Measurements from ENCODE around the gene SLC66A3.

SLC66A3 gene

DNA sequence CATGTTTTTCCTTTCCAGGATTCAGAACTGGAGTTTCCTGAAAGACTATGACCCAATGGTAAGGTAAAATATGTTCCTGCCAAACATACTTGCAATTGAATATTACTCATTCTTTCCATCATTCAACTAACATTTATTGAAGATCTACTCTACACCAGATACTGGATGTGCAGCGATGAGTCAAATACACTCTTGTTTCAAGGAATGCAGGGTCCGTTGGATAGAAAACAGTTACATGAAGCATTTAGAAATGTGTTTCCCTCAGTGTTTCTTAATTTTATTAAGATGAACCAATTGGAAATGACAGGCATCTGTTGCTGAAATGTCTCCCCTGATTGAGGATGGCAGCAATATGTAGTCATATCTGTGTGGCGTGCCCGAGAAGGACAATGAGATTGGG is 14.8 kb upstream of the SLC66A3 start:
- no peak for DNase-seq

DNA sequence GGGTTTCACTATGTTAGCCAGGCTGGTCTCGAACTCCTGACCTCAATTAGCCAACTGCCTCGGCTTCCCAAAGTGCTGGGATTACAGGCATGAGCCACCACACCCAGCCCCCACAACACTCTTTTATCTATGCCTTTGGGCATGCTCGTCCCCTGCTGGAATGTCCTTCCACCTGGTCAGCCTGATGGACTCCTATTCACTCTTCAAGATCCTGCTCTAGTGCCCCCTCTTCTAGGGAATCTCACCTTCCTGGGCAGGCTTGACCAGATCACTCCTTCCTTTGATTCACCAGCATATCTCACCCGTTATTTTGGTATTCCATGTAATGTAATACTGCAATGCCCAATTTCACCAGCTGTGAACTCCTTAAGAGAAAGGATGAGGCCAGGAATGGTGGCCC is 13.9 kb upstream of the SLC66A3 start:
- no peak for DNase-seq

DNA sequence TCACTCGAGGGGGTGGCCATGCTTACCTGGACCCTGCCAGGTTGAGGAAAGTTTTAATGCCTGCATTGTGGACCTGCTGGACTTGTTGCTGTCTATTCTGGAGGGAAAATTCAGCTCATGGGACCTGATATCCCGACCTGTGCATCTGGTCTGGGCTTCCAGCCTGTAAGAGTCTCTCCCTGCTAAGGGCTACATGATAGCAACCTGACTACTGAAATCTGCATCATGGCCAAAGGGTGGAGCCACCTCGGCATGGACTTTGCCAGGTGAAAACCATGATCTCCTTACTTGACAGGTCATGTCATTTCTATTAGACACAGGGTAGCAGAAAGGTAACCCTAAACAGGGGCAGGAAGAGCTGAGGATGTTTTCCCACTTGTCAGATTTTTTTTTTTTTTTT is 12.9 kb upstream of the SLC66A3 start:
- DNase-seq, result no peak

DNA sequence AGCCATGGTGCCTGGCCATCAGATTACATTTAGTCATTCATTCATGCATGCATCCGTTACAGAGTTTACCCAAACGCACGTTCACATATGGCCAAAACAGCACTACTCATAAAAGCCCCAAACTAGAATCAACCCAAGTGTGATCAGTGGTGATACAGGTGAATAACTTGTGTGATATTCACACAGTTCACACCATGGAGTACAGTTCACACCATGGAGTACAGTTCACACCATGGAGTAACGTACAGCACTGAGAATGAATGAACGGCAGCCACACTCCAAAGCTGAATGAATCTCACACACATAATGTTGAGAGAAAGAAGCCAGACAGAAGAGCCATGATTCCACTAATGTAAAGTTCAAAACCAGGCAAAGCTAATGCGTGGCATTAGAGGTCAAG is 12.3 kb upstream of the SLC66A3 start:
- DNase-seq, result no peak

DNA sequence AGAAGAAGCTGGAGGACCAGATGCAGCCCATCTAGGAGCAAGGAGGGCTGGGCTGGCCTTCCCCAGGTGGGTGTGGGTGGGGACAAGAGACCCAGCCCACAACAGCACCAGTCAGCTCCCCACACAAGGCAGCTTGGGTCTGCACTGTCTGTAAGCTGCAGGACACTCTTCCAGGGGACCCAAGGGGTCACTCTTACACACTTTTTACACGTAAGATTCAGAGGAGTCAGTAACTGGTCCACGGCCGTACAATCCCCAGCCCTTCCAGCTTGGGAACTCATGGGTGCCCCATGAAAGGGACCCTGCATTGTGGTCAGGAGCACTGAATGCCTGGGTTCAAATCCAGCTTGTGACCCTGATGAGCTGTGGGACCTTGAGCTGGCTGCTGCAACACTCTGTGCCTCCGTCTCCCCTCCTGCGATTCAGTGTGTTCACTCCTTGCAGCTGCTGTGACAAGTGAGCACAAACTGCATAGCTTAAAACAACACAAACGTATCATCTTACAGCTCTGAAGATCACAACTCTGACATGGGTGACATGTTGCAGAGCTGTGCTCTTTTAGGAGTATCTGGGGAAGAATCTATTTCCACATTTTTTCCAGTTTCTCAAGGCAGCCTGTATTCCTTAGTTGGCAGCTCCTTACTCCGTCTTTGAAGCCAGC is 11.1 kb upstream of the SLC66A3 start:
- no peak for DNase-seq

DNA sequence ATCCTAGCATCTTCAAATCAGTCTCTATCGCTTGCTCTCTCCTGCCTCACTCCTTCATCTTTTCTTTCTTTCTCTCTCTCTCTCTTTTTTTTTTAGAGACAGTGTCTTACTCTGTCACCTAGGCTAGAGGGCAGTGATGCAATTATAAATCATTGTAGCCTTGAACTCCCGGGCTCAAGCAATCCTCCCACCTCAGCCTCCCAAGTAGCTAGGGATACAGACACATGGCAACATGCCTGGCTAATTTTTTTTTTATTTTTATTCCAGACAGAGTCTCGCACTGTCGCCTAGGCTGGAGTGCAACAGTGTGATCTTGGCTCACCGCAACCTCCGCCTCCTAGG is 10.6 kb upstream of the SLC66A3 start:
- no peak for DNase-seq

DNA sequence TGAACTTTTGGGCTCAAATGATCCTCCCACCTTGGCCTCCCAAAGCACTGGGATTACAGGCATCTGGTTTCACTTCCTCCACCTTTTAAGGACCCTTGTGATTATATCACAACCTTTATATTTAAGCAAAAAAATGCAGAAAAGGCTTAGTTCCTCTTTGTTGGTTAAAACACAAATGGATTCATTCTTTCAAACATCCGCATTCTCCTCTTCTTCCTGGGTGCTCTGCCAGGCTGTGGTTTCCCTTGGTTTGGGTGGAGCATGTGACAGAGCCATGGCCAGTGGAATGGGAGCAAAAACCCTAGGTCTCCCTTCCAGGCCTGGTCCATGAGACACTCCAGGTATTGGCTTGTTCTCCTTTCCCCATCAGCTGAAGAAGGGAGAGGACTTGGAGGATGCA is 9.9 kb upstream of the SLC66A3 start:
- no peak for DNase-seq

DNA sequence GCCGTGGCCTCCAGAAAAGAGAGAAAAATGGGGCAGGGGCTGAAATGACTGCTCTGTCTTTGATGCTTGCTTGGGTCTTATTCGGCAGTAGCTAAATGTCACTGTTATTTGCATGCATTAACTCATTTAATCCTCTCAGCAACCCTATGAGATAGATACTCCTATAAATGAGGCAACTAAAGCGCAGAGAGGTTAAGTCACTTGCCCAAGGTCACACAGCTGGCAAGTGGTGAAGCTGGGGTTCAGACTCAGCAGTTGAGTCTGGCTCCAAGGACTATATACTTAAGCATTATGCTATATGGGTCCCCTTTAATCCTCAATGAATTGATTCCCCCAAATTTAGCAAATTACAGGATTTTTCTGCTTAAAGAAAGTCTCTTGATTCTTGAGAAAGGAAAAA is 9.2 kb upstream of the SLC66A3 start:
- DNase-seq, result no peak

DNA sequence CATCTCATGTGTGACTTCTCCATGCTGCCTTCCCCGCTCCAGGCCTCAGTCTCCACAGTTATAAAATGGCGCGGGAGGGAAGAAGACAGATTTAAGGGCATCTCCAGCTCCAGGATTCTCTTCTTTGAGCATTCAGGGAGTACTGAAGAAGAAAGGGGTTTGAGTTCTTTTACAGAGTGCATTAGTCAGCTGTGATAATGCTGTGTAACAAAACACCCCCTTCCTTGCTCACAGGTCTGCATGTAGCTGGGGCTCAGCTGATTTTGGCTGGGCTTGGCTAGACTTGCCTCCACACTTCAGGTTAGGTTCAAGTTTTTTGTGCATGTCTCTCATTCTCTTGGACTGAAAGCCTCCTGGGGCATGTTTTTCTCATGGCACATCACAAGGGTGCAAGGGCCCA is 8.0 kb upstream of the SLC66A3 start:
- no peak for DNase-seq

DNA sequence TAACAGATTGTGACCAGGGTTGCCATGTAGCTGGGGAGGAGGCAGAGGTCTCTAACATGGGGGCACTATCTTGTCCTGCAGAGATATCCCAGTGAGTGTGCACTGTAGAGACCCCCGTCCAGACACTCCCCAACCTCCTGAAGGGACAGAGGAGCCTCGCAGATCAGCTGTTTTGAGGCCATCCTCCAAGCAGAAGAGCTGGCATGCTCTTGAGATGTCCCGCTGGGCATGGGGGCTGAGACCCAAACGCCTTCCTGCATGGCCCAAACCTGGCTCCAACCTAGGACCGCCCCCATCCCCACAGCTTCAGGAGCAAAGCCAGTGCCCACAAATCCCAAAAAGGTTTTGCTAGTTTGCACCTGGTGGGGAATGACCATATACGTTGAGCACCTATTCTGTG is 2.7 kb upstream of the SLC66A3 start:
- DNase-seq, result no peak

DNA sequence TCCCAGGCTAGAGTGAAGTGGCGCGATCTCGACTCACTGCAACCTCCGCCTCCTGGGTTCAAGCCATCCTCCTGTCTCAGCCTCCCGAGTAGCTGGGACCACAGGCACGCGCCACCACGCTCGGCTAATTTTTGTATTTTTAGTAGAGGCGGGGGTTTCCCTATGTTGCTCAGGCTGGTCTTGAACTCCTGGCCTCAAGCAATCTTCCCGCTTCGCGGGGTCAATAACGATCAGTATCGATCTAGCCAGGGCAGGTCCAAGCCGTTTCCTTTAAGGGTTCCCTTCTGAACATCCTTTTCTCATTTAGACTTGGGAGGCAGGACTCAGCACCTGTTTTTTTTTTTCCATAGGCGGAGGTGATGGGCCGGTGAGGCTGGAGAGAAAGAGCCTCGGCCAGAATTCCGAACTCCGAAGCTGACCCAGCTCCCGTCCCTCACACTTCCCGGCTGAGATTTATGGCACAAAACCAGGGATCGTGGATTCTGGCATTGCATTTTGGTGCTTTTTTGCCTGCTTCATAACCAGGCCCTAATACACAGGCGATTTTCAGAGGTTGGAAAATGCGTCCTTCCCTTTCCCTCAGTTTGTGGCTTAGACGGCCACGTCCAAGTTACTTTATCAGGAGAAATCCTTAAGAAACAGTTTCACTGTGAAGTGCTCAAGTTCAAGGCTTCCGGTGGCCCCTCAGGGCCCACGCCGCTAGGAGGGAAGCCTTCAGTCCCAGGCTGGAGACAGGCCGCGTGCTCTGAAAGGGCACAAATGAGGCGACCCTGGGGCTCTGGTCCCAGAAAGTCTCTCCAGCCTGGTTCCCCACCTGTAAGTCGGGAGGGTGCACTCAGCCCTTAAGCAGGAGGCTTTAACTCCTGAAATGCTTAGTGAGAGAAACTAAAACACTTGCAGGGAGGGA is 998 bp upstream of the SLC66A3 start:
- DNase-seq, result no peak

DNA sequence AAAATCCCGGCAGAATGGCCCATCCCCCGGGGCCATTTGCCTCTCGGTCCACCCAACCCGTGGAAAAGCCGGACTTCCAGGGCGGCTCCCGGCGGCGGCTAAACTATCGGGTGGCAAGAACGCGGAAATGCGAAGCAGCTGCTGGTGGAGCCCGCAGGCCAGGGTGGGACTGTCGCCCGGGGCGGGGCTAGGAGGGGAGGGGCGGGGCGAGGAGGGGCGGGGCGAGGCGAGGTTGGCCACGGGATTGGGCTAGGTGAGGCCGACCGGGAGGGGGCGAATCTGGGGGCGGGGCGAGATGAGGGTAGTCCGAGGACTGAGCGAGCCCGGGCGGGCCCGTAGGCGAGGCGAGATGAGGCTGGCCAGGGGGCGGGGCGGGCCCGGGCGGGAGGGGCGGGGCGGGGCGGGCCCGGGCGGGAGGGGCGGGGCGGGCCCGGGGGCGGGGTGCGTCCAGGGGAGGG is 315 bp upstream of the SLC66A3 start:
- DNase-seq, result peak; percentile 97

DNA sequence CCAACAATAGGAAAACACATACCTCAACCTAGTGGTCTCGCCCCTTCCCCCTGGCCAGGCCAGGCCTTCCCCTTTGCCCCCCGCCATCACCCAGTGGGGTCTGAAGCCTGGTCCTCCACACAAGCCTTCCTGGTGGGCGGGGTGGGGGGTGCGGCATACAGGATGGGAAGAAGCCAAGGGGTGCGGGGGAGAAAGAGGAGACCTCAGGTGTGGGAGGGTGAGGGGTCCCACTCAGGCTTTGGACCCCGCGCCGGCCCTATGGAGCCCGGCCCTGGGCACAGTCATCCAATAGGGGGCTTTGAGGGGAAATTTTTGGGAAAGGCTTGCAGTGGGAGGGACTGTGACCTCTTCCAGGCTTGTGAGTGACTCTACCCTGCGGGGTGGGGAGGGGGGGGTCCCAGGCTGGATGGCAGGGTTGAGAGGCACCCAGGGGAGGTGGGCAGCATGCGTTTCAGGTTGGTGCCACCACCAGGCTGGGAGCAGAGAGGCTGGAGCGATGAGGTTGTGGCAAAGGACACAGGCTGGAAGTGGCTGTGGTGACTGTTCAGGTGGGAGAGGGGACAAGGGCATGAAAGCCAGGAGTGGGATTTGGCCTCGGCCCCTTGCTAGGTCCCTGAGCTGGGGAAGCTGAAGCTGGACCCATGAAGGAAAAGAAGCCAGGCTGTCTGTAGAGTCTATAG is 1.3 kb downstream of the SLC66A3 start:
- DNase-seq, result no peak

DNA sequence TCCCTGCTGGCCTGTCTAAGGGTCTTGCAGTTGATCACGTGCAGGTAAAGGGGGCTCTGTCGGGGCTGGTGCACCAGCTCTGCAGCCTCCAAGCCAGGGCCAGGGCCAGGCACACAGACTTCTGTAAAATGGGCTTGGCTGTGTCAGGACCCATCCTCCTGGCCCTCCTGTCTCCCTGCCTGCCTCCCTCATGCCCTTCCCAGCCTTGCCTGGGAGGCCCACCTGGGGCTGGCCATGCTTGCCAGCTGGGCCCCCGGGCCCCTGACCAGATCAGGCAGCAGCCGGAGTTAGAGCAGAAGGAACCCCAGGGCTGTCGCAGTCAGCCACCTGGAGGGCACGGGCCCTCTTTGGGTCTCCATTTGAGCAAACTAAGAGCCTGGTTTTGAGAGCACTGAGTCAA is 2.0 kb downstream of the SLC66A3 start:
- DNase-seq, result no peak

DNA sequence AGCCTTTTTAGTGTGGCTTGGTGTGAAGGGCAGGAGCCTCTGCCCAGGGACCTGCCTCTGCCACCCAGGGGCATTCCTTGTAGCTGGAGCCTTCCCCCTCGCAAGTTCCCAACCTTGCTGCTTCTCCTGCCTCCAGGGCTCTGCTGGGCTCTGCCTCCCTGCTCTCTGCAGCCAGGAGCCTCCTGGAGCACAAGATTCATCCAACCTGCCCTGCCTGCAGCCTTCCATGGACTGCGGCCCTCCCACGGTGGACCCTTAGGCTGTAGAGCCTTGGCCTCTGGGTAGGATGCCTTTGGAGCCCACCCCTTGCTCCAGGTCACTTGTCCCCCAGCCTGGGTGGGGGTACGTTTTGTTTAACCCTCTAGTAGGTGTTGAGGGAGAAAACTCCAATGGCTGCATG is 2.5 kb downstream of the SLC66A3 start:
- DNase-seq, result no peak

DNA sequence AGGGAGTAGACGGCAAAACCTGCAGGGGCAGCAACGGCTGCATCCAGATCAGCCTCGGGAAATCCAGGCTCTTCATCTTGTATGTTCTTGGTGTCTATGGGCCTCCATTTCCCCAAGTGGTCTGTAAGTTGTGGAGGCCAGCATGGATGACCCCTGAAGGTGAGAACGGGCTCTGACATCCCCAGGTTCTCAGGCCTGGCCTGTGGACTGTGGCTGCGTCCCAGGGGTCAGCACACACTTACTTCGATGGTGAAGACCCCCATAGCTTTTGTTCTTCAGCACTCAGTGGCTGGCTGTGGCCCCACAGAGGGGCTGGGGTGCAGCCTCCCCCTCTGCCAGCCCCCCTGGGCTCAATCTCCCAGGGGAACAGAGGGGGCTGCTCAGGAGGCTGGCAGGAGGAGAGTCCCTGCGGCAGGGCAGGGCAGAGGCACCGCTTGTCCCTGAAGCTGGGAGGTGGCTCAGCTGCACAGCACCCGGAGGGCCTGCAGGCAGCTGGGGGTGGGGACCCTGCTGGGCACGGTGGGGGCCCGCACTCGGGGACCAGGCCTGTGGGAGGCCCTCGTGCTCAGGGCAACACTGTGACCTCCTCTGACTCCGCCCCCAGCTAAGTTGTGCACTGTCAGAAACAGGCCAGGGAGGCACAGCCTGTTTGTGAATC is 3.8 kb downstream of the SLC66A3 start:
- no peak for DNase-seq

DNA sequence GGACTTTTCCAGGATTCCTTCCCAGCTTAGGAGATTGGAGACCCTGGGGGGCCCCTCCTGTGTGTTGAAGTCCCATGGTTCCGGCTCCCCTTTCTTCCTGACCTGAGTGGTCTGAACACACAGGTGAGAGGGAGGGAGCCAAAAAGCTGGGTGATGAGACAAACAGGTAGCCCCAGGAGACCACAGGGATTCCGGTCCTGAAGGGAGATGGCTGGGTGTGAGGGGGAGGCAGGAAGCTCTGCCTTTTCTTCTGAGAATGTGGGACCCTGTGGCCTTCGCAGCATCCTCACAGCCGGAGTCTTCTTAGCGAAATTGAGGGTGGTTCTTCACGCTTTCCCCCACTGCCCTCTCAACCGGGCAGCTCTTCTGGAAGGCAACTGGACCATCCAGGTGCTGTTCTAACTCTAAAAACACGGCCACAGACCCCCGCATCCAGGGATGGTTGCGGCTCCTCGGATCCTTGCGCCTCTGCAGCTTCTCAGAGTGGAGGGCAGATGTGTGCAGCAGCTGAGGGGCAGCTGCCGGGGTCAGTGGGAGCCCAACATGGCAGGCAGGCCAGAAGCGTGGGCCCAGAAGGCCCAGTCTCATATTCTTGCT is 4.4 kb downstream of the SLC66A3 start:
- no peak for DNase-seq

DNA sequence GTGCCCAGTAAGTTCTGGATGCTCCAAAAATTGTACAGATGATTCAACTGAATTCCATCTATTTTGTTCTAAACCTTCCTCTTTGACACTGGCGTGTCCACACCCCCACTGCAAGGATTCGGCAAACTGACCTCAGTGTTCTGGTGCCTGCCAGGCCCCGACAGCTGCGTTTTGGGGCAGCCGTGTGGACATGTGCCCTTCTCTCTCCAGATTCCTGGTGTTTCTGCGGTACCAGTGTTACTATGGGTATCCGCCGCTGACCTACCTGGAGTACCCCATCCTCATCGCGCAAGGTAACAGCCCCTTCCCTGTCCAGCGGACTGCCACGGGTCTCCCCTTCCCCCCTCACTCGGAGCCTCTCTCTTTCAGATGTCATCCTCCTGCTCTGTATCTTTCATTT is 5.0 kb downstream of the SLC66A3 start:
- no peak for DNase-seq

DNA sequence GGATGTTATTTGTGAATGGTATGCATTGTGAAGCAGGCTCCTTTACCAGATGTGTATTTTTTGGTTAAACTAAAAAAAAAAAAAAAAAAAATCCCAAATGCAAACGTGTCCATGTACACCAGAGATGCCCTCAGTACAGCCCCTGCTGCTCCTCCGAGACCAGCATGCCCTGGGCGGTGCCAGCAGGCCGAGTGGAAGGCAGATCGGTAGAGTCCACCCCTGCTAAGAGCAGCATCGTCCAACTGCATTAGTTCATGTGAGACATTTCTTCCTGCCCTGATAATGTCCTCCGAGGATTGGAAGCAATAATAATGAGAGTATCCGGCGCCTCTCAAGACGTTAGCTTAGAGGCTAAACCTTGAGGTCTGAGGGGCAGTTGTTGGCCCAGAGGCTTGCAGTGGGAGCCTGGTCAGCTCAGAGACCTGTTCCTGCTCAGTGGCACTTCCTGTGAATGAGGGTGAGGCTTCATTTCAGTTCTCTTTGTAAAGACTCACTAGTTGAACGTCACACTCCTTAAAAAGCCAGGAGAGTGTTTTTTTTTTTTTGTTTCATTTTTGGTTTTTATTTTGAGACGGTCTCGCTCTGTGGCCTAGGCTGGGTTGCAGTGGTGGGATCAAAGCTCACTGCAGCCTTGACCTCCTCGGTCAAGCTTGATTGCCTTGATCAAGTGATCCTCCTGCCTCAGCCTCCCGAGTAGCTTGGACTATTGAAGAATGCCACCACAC is 5.6 kb downstream of the SLC66A3 start:
- DNase-seq, result no peak

DNA sequence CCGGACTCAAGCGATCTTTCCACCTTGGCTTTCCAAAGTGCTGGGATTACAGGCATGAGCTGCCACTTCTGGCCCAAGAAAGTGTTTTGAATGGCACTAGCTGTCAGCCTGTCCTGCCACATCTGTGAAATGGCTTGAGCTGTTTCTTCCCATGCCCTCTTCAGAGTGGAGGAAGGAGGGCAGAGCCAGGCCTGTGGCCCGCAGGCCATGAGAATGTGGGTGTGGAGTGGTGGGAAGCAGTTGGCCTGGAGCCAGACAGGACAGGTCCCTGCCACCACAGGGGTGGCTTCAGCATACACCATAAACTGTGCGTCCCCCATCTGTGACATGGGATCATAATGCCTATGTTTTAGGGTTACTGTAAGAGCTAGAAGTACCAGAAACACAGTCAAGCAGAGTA is 6.5 kb downstream of the SLC66A3 start:
- no peak for DNase-seq

DNA sequence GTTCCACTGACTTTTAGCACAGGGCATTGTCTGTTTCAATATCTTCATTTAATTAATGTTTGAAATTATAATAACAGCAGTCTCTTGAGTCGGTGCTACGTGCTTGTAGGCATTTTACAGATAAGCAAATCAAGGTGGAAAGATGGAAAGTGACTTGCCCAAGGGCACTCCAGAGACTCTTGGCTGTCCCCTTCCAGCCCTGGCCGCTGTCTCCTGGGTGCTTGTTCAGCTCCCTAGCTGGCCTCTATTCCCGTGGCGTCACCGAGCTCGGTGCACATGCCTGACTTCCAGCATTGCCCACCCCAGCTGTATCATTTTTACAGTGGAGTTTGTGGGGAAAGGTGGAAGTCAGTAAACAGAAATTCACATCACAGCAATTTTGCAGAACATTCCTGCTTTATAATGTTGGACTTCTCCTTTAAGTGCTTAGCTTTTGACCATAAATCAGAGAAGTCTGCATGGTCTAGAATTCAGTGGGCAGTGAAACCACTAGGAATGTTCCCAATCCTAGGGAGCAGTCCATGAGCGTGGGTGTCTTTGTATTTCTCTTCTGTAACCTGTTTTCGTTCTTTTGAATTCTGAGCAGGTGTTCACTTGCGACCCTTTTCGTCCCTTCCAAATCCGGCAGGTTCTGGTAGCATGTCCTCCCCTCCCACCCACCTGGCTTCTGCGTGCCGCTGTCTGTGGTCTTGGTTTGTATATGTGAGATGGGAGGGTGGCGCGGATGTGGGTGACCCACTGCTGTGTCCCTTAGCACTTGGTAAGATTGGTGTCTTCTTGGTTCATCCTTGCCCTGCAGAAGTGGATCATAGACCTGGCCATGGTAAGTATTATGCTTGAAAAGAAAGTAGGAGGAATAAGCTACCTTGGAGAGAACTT is 8.4 kb downstream of the SLC66A3 start:
- DNase-seq, result no peak
